SK-N-SH (cell line): ENCODE measurements around the gene DNMBP.

Source experiments
- POLR2AphosphoS5 ChIP-seq: IDR thresholded peaks from 2 replicates; pipeline ENCODE4 v1.6.1; 2012; ENCODE audit warnings: low read depth, low read length
- SMC3 ChIP-seq: IDR thresholded peaks from 2 replicates; pipeline ENCODE4 v1.6.1; 2012; ENCODE audit warnings: low read depth, low read length, improper control_type of control experiment
- TF ChIP-seq, protein P1 (sequence below): IDR thresholded peaks from 2 replicates; pipeline ENCODE4 v1.4.0; 2012; ENCODE audit warnings: low read depth, borderline replicate concordance

GRCh38 chr10:99832439-99832838, 177.3 kb downstream of the DNMBP start:
- TF ChIP-seq SMC3 (no peak), POLR2AphosphoS5 (no peak)
- TF ChIP-seq, protein P1, sequence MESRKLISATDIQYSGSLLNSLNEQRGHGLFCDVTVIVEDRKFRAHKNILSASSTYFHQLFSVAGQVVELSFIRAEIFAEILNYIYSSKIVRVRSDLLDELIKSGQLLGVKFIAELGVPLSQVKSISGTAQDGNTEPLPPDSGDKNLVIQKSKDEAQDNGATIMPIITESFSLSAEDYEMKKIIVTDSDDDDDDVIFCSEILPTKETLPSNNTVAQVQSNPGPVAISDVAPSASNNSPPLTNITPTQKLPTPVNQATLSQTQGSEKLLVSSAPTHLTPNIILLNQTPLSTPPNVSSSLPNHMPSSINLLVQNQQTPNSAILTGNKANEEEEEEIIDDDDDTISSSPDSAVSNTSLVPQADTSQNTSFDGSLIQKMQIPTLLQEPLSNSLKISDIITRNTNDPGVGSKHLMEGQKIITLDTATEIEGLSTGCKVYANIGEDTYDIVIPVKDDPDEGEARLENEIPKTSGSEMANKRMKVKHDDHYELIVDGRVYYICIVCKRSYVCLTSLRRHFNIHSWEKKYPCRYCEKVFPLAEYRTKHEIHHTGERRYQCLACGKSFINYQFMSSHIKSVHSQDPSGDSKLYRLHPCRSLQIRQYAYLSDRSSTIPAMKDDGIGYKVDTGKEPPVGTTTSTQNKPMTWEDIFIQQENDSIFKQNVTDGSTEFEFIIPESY = no peak
